ENCODE data around the gene C4orf46.
"Not testable (repeated sequence)": the region's sequence is repeated elsewhere in the genome, so short reads cannot be mapped to it uniquely, and the experiment has no call there.

- TF ChIP-seq, protein P1, sequence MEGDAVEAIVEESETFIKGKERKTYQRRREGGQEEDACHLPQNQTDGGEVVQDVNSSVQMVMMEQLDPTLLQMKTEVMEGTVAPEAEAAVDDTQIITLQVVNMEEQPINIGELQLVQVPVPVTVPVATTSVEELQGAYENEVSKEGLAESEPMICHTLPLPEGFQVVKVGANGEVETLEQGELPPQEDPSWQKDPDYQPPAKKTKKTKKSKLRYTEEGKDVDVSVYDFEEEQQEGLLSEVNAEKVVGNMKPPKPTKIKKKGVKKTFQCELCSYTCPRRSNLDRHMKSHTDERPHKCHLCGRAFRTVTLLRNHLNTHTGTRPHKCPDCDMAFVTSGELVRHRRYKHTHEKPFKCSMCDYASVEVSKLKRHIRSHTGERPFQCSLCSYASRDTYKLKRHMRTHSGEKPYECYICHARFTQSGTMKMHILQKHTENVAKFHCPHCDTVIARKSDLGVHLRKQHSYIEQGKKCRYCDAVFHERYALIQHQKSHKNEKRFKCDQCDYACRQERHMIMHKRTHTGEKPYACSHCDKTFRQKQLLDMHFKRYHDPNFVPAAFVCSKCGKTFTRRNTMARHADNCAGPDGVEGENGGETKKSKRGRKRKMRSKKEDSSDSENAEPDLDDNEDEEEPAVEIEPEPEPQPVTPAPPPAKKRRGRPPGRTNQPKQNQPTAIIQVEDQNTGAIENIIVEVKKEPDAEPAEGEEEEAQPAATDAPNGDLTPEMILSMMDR (IDR thresholded peaks at IDR 0.05), result not testable (repeated sequence)
- TF ChIP-seq EZH2, EZH2phosphoT487 (IDR thresholded peaks at IDR 0.05): not testable (repeated sequence)
Measured at GRCh38 chr4:158663255-158663654, 8.4 kb downstream of the C4orf46 start.
